Activated CD4-positive, CD25-positive, alpha-beta regulatory T cell (primary cell): ENCODE data around the gene HFE.
"Not testable (repeated sequence)": the region's sequence is repeated elsewhere in the genome, so short reads cannot be mapped to it uniquely, and the experiment has no call there.

Experiments
- DNase-seq, 4 experiments: peaks; one replicate each; lab custom pipeline; 2025; lab: John Stamatoyannopoulos, UW

The HFE gene

DNA sequence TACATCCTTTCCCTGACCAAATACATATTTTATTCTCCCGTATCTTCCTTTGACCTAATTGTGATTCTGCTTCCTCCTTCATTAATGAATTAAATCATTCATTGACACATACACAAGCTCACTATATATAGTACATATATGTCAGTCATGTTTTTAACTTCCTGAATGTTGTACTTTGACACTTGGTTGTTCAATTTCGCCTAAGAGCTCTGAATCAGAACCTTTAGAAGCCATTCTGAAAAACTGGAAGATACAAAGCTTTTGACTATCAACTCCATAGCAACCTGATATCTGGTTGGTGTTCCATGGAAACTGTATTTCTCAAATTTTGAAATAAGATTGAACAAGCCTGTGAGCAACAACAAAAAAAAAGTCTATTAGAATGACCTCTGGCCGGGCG is 27.3 kb upstream of the HFE start:
- DNase-seq: no peak

DNA sequence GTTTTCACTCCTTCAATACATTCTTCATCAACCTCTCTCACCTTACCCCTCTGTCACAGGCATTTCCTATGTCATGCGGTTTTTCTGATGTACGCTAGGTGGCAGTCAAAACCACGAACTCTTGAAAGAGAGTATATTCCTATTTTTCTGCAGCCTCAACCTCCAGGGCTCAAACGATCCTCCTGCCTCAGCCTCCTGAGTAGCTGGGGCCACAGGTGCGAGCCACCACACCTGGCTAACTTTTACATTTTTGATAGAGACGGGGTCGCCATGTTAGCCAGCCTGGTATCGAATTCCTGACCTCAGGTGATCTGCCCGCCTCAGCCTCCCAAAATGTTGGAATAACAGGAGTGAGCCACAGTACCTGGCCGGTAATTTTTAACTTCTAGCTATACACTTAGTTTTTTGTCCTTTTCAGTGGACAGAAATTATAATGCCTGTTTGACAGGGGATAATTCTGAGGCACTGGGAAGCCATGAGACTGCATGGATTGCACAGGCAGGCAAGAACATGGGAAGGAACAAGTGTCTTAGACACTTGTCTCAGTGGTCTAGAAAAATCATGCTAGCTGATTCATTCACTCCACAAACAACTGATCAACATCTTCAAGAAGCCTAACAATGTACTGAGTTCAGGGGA is 22.5 kb upstream of the HFE start:
- DNase-seq: peak in 1 of 4 experiments; percentile 4

DNA sequence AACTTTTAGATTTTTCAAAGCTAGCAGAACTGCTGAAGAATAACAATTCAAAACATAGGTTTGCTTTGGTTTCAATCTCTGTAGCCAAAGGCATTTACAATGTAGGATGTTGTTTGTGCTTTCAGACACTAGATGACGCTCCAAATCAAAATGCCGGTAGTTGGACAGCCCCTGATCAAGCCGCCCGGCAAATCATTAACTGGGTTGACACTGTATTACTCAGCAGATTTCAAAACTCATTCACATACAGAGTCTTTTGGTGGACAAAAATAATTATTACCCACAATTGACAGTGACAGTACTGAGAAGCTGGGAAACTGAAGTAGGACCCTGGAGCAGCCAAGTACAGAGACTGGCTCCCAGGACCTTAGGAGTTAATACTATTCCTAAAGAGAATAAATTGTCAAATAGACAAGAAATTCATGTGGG is 21.3 kb upstream of the HFE start:
- DNase-seq: peak in 2 of 4 experiments; percentile 15 to 36

GRCh38 chr6:26067367-26067766 is 19.9 kb upstream of the HFE start:
- no peak for DNase-seq

GRCh38 chr6:26068036-26068435 is 19.2 kb upstream of the HFE start:
- no peak for DNase-seq

- DNase-seq: no peak
These were observed 16.1 kb upstream of the HFE start for GRCh38 chr6:26071135-26071534.

DNA sequence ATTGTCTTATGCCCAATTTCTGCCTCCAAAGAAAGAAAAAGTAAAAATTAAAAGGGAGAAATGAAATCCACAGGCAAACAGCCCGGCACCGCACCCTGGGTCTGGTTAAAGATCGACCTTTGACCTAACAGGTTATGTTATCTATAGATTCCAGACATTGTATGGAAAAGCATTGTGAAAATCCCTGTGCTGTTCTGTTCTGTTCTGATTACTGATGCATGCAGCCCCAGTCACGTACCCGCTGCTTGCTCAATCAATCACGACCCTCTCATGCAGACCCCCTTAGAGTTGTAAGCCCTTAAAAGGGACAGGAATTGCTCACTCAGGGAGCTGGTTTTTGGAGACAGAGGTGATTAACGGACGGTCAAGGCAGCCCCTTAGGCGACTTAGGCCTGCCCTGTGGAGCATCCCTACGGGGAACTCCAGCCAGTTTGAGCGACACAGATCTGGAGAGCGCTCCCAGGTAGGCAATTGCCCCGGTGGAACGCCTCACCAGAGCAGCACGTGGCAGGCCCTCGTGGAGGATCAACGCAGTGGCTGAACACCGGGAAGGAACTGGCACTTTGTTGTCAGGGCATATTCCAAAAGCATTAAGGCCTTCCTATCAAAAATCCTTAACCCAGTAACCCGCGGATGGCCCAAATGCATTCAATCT is 12.0 kb upstream of the HFE start:
- DNase-seq: no peak

DNA sequence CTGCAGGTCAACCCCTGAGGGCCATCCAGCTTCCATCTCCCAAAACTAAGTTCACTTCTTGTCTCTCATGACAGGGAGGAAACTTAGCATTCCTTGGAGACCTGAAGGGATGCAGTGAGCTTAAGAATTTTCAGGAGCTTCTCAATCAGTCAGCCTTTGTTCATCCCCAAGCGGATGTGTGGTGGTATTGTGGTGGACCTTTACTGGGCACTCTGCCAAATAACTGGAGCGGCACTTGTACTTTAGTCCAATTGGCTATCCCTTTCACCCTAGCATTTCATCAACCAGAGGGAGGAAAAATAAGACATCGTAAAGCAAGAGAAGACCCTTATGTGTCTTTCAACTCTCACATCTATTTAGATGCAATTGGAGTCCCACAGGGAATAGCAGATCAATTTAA is 9.2 kb upstream of the HFE start:
- DNase-seq: not testable (repeated sequence)

DNA sequence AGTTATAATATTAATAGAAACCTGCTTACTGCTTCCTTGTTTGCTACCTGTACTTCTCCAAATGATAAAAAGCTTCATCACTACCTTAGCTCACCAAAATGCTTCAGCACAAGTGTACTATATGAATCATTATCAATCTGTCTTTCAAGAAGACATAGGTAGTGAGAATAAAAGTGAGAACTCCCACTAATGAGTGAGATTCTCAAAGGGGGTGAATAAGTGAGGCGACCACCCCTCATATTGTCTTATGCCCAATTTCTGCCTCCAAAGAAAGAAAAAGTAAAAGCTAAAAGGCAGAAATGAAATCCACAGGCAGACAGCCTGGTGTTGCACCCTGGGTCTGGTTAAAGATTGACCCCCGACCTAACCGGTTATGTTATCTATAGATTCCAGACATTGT is 6.1 kb upstream of the HFE start:
- not testable (repeated sequence) for DNase-seq

DNA sequence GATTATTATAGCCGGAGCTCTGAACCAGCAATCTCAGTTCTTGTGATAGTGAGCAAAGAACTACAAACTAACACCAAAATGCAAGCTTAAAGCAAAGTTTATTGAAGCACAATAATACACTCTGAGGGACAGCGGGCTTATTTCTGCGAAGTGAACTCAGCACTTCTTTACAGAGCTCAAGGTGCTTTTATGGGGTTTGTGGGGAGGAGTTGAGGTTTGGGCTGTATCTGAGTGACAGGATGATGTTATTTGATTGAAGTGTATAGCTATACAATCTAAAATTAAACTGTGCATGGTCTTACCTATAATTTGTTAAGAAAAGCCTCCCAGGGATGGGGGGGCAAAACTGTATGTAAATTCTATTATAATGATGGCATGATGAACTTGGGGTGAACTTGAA is 1.0 kb upstream of the HFE start:
- peak in 1 of 4 experiments; percentile 11 for DNase-seq

DNA sequence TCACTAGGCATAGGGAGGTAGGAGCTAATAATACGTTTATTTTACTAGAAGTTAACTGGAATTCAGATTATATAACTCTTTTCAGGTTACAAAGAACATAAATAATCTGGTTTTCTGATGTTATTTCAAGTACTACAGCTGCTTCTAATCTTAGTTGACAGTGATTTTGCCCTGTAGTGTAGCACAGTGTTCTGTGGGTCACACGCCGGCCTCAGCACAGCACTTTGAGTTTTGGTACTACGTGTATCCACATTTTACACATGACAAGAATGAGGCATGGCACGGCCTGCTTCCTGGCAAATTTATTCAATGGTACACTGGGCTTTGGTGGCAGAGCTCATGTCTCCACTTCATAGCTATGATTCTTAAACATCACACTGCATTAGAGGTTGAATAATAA is 1.1 kb downstream of the HFE start:
- no peak for DNase-seq

- DNase-seq: no peak
These were observed 2.0 kb downstream of the HFE start for GRCh38 chr6:26089272-26089671.

DNA sequence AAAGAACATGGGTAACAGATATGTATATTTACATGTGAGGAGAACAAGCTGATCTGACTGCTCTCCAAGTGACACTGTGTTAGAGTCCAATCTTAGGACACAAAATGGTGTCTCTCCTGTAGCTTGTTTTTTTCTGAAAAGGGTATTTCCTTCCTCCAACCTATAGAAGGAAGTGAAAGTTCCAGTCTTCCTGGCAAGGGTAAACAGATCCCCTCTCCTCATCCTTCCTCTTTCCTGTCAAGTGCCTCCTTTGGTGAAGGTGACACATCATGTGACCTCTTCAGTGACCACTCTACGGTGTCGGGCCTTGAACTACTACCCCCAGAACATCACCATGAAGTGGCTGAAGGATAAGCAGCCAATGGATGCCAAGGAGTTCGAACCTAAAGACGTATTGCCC is 5.2 kb downstream of the HFE start:
- DNase-seq: no peak

- no peak for DNase-seq
These were observed 6.8 kb downstream of the HFE start for GRCh38 chr6:26094036-26094435.

DNA sequence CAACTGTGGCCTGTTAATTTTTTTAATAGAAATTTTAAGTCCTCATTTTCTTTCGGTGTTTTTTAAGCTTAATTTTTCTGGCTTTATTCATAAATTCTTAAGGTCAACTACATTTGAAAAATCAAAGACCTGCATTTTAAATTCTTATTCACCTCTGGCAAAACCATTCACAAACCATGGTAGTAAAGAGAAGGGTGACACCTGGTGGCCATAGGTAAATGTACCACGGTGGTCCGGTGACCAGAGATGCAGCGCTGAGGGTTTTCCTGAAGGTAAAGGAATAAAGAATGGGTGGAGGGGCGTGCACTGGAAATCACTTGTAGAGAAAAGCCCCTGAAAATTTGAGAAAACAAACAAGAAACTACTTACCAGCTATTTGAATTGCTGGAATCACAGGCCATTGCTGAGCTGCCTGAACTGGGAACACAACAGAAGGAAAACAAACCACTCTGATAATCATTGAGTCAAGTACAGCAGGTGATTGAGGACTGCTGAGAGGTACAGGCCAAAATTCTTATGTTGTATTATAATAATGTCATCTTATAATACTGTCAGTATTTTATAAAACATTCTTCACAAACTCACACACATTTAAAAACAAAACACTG is 10.1 kb downstream of the HFE start:
- DNase-seq: peak; percentile 4 to 38 (median 30)

DNA sequence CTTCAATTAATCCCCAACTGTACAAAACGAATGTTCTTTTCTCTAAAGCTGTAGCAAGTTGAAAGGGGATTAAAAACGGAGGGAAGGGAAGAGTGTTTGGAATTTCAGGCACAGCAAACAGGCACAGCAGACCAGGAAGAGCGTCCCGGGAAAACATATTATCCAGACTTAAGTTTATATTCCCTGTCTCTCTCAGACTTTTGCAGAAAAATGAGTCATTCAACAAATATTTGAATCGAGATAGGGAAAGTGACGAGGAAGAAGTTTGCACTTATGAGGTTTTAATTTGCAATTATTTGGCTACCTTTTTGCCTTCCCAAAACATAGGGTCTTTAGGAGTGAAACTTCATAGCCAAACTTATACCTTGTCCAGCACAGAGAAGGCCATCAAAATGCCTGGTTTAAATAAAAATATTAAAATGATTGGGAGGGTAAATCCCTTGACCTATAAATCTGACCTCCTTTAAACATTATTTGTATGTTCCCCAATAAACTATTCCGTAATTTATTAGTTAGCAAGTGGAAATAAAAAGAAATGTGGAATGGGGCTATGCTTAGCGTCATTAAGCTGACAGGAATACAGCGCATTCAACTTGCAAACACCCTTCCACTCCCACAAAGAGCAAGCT is 16.0 kb downstream of the HFE start:
- no peak for DNase-seq

GRCh38 chr6:26103770-26104456 is 16.7 kb downstream of the HFE start:
- peak; percentile 67 to 87 (median 72) for DNase-seq

GRCh38 chr6:26104457-26105108 is 17.4 kb downstream of the HFE start:
- no peak for DNase-seq

GRCh38 chr6:26105109-26105730 is 18.0 kb downstream of the HFE start:
- no peak for DNase-seq

DNA sequence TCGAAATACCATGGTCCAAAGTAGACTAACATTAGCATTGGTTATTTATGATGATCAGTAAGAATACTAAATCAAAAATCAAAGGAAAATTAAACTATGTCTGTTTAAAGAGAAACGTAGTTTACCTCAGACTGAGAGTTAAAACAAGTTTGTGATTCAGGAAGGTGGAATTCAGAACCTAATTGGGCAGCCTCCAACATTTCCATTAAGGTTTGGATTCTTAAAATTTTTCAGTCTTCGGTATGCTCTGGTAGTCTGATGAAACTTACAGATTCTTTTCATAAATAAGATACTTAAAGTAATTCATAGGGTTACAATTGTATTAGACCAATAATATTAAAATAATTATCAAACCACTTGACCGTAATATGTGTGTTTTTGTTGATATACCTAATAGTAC is 18.6 kb downstream of the HFE start:
- DNase-seq: no peak

GRCh38 chr6:26107935-26108334 is 20.7 kb downstream of the HFE start:
- no peak for DNase-seq
